CD4-positive, alpha-beta T cell (primary cell): ENCODE data around the gene PLCH2. TPM values are rescaled to one million over a fixed set of nuclear protein-coding genes. Genes with fewer than 3 reads are reported as not detected.

Experiments
- ATAC-seq: fragments of 200-7000 bp; cut with Tn5 transposase; one replicate; pipeline ENCODE4 v1.10.0; 2022; ENCODE audit warnings: mild to moderate bottlenecking; ENCODE audit not compliant: poor library complexity
- CTCF ChIA-PET: fragments of 350-600 bp; sonication (Branson Sonifier 250); formaldehyde crosslinking; loops from one replicate; lab custom pipeline; 2021; ENCODE audit warnings: antibody characterized with exemption, inconsistent platforms; lab: Charles Lee
- POLR2A ChIA-PET: fragments of 350-600 bp; sonication (Branson Sonifier 250); formaldehyde crosslinking; loops from one replicate; lab custom pipeline; 2021; ENCODE audit warnings: antibody characterized with exemption, inconsistent platforms; lab: Charles Lee
- DNase-seq, 14 experiments: peaks; one replicate each; pipeline ENCODE4 v3.0.0-alpha.2; 2013 to 2020; ENCODE audit warnings: mixed read lengths in 2 of 14
- H3K27ac ChIP-seq, 2 donors: one replicate each; pipeline versions ENCODE4 v1.5.1 to v1.7.0; 2013; ENCODE audit warnings: low read length in 2 of 2, low read depth in 1 of 2, mild to moderate bottlenecking in 1 of 2
- H3K27me3 ChIP-seq, 2 experiments: 1 replicate in 1 of 2; 2 replicates in 1 of 2; pipeline versions ENCODE4 v1.6.1 to v1.7.0; 2013; ENCODE audit warnings: low read length in 2 of 2, control low read depth in 1 of 2, mild to moderate bottlenecking in 1 of 2, moderate library complexity in 1 of 2; ENCODE audit not compliant: insufficient read depth in 2 of 2, control insufficient read depth in 1 of 2
- H3K36me3 ChIP-seq: one replicate; pipeline ENCODE4 v1.6.1; 2013; ENCODE audit warnings: low read length, control low read depth; ENCODE audit not compliant: insufficient read depth
- H3K4me1 ChIP-seq: one replicate; pipeline ENCODE4 v1.6.1; 2013; ENCODE audit warnings: low read length, control low read depth; ENCODE audit not compliant: insufficient read depth
- H3K4me3 ChIP-seq: one replicate; pipeline ENCODE4 v1.5.1; 2013; ENCODE audit warnings: mild to moderate bottlenecking, low read length, moderate library complexity
- H3K9me3 ChIP-seq, 2 experiments: 1 replicate in 1 of 2; 2 replicates in 1 of 2; pipeline versions ENCODE4 v1.6.1 to v1.7.0; 2013; ENCODE audit warnings: low read length in 2 of 2, mild to moderate bottlenecking in 2 of 2, control low read depth in 1 of 2, moderate library complexity in 1 of 2; ENCODE audit not compliant: control insufficient read depth in 1 of 2, insufficient read depth in 1 of 2
- H3K27ac Mint-ChIP-seq: one replicate; pipeline ENCODE4 v1.8.0; 2020; ENCODE audit warnings: mixed read lengths
- H3K27me3 Mint-ChIP-seq: one replicate; pipeline ENCODE4 v1.8.0; 2021; ENCODE audit warnings: mixed read lengths
- H3K36me3 Mint-ChIP-seq: one replicate; pipeline ENCODE4 v1.8.0; 2021; ENCODE audit warnings: low read depth, mixed read lengths
- H3K4me1 Mint-ChIP-seq: one replicate; pipeline ENCODE4 v1.8.0; 2021; ENCODE audit warnings: low read depth, mixed read lengths
- H3K4me3 Mint-ChIP-seq: one replicate; pipeline ENCODE4 v1.8.0; 2020; ENCODE audit warnings: mild to moderate bottlenecking, mixed read lengths
- H3K9me3 Mint-ChIP-seq: one replicate; pipeline ENCODE4 v1.8.0; 2020; ENCODE audit warnings: mixed read lengths
- CTCF ChIP-seq: fragments of 200-600 bp; IDR thresholded peaks from one replicate; pipeline ENCODE4 v1.8.0; 2022; ENCODE audit warnings: antibody characterized with exemption, mild to moderate bottlenecking
- intact Hi-C, 2 experiments: fragments of 100-400 bp; cut with DNase I in 1 of 2; cut with micrococcal nuclease in 1 of 2; formaldehyde crosslinking; loops; one replicate each; pipeline versions ENCODE4 v1.15.1 to v1.9.0; 2023 to 2025; cut with DNase I, micrococcal nuclease
- total RNA-seq, 174 experiments: library from RNA in 2 of 174; stranded (reverse) in 2 of 174; gene quantifications; one replicate each; pipeline ENCODE4 v1.2.3 and lab custom pipeline; 2021 to 2026

Gene PLCH2
- total RNA-seq, 2 experiments from 2014 or later, result 47.6 to 48.1 TPM

GRCh38 chr1:2483026-2483425 lies 6.9 kb downstream of the PLCH2 start:
- TF ChIP-seq CTCF, result no peak
- no peaks in the 10 kb centered on the region for H3K9me3 Mint-ChIP-seq
- Histone ChIP-seq H3K4me1 (no peaks in the 10 kb centered on the region), H3K27me3 (no peaks in the 10 kb centered on the region), H3K4me3 (no peak overlapping the region), H3K27ac (no peak overlapping the region), H3K9me3 (peaks cover 2 to 18% of the 10 kb centered on the region in 2 experiments), H3K36me3 (peaks cover 8% of the 10 kb centered on the region)
- no peak for ATAC-seq
- no peaks in the 10 kb centered on the region for H3K4me1 Mint-ChIP-seq
- H3K36me3 Mint-ChIP-seq, result peaks cover 14% of the 10 kb centered on the region
- ChIA-PET CTCF (no interaction called here), POLR2A (no interaction called here)
- H3K4me3 Mint-ChIP-seq, result no peak overlapping the region
- DNase-seq, result no peak
- no peak overlapping the region for H3K27ac Mint-ChIP-seq
- intact Hi-C loops, result no loop called here
- no peaks in the 10 kb centered on the region for H3K27me3 Mint-ChIP-seq

- Mint-ChIP-seq H3K9me3 (no peaks in the 10 kb centered on the region), H3K4me1 (no peaks in the 10 kb centered on the region), H3K27ac (no peak overlapping the region), H3K27me3 (no peaks in the 10 kb centered on the region), H3K36me3 (peaks cover 23% of the 10 kb centered on the region), H3K4me3 (no peak overlapping the region)
- Histone ChIP-seq H3K9me3 (peaks cover 3 to 25% of the 10 kb centered on the region in 2 experiments), H3K4me3 (no peak overlapping the region), H3K27ac (no peak overlapping the region), H3K4me1 (no peaks in the 10 kb centered on the region), H3K27me3 (no peaks in the 10 kb centered on the region), H3K36me3 (peaks cover 10% of the 10 kb centered on the region)
- ATAC-seq, result no peak
- TF ChIP-seq CTCF, result no peak
- no peak for DNase-seq
- intact Hi-C loops, result no loop called here
- POLR2A ChIA-PET, result no interaction called here
- CTCF ChIA-PET, result no interaction called here
These were observed 7.9 kb downstream of the PLCH2 start for GRCh38 chr1:2483970-2484369.

- peaks cover 3 to 33% of the 10 kb centered on the region in 2 experiments for H3K9me3 ChIP-seq
- Mint-ChIP-seq H3K27me3 (no peaks in the 10 kb centered on the region), H3K36me3 (peaks cover 26% of the 10 kb centered on the region), H3K4me3 (no peak overlapping the region), H3K27ac (no peak overlapping the region), H3K9me3 (no peaks in the 10 kb centered on the region), H3K4me1 (no peaks in the 10 kb centered on the region)
- ATAC-seq, result no peak
- no peak for DNase-seq
- no peaks in the 10 kb centered on the region for H3K27me3 ChIP-seq
- H3K27ac ChIP-seq, result no peak overlapping the region
- peaks cover 13% of the 10 kb centered on the region for H3K36me3 ChIP-seq
- no peaks in the 10 kb centered on the region for H3K4me1 ChIP-seq
- no peak for TF ChIP-seq CTCF
- no peak overlapping the region for H3K4me3 ChIP-seq
- intact Hi-C loops, result no loop called here
- ChIA-PET POLR2A (no interaction called here), CTCF (no interaction called here)
These were observed 10.0 kb downstream of the PLCH2 start for GRCh38 chr1:2486041-2486440.
